ENCODE measurements around the gene GFOD1.

GRCh38 chr6:13445744-13446115 is 41.7 kb downstream of the GFOD1 start:
- TF ChIP-seq CTCF (IDR thresholded peaks at IDR 0.05) (no peak), POLR2A (IDR thresholded peaks at IDR 0.05) (no peak)
